Measurements from ENCODE around the gene PEDS1. TPM values are rescaled to one million over a fixed set of nuclear protein-coding genes. Genes with fewer than 3 reads are reported as not detected.

Gene PEDS1
- total and polyA plus RNA-seq, 2 of the 8 experiments (the other 6 are each of a cell fraction or from before 2014, with no cell fraction given), result 28.9 to 75.9 TPM

- TF ChIP-seq CHD7 (IDR thresholded peaks at IDR 0.05; ENCODE audit: insufficient replicate concordance, low read length), result no peak
- TF ChIP-seq RBBP5 (IDR thresholded peaks at IDR 0.05; ENCODE audit: borderline replicate concordance, low read depth, low read length), result no peak
- no peak for TF ChIP-seq KDM5A (IDR thresholded peaks at IDR 0.05; ENCODE audit: low read length)
- TF ChIP-seq POLR2A (IDR thresholded peaks at IDR 0.05; ENCODE audit: control extremely low read depth in 1 of 2, low read depth in 2 of 2, low read length in 2 of 2), result no peak
- no peak for TF ChIP-seq JUN (IDR thresholded peaks at IDR 0.05; ENCODE audit: low read depth, low read length)
- no peak for TF ChIP-seq SIX5 (IDR thresholded peaks at IDR 0.05; ENCODE audit: low read depth, low read length)
- TF ChIP-seq ASH2L (IDR thresholded peaks at IDR 0.05; ENCODE audit: low read length), result no peak
- TF ChIP-seq TEAD4 (IDR thresholded peaks at IDR 0.05; ENCODE audit: low read depth, low read length), result no peak
- TF ChIP-seq SP1 (IDR thresholded peaks at IDR 0.05; ENCODE audit: low read depth, low read length), result no peak
- no peak for TF ChIP-seq CHD2 (IDR thresholded peaks at IDR 0.05; ENCODE audit: low read length)
Observed at GRCh38 chr20:50185426-50185825, 31.9 kb upstream of the PEDS1 start (continued).
